Bronchial epithelial cell (primary cell): ENCODE measurements around the gene TAGAP. TPM values are rescaled to one million over a fixed set of nuclear protein-coding genes. Genes with fewer than 3 reads are reported as not detected.
A peak's percentile ranks its signal among the peaks of the same experiment; 100 is the strongest.
"Not testable (repeated sequence)": the region's sequence is repeated elsewhere in the genome, so short reads cannot be mapped to it uniquely, and the experiment has no call there.

ENCODE experiments used
- DNase-seq: peaks from one replicate; pipeline ENCODE4 v3.0.0-alpha.2; 2010; ENCODE audit warnings: low read depth
- FAIRE-seq: peaks from 2 replicates; lab custom pipeline; 2011; peaks lifted over from hg19 to GRCh38; lab: Jason Lieb, UNC
- H3K27me3 ChIP-seq: 2 replicates; pipeline ENCODE4 v1.5.1; 2011; ENCODE audit warnings: low read length; ENCODE audit not compliant: control insufficient read depth, insufficient read depth
- H3K36me3 ChIP-seq: 2 replicates; pipeline ENCODE4 v1.5.1; 2011; ENCODE audit warnings: low read length; ENCODE audit not compliant: control insufficient read depth, insufficient read depth
- H3K4me3 ChIP-seq: 2 replicates; pipeline ENCODE4 v1.5.1; 2011; ENCODE audit warnings: mild to moderate bottlenecking, low read depth, low read length, control low read depth
- CTCF ChIP-seq: IDR thresholded peaks from 2 replicates; pipeline ENCODE4 v1.5.1; 2011; ENCODE audit warnings: mild to moderate bottlenecking, moderate library complexity, low read length, control low read depth, inconsistent platforms; ENCODE audit not compliant: insufficient read depth, severe bottlenecking
- total RNA-seq: library from RNA; depleted of rRNA; stranded (reverse); fragments of >200 nt; gene quantifications from 2 replicates; pipeline ENCODE4 v1.2.1, GENCODE V29; 2014

TAGAP gene
- total RNA-seq, 1 donor from 2014 or later: under 0.01 TPM

- Histone ChIP-seq H3K4me3 (no peak overlapping the region), H3K36me3 (no peaks in the 10 kb centered on the region), H3K27me3 (no peaks in the 10 kb centered on the region)
- DNase-seq: no peak
- TF ChIP-seq CTCF: no peak
- FAIRE-seq: no peak
Observed at GRCh38 chr6:159036673-159037072, 8.1 kb downstream of the TAGAP start.

GRCh38 chr6:159035891-159036290, 8.9 kb downstream of the TAGAP start:
- DNase-seq (no peak), FAIRE-seq (peak; percentile 68)
- Histone ChIP-seq H3K4me3 (no peak overlapping the region), H3K27me3 (no peaks in the 10 kb centered on the region), H3K36me3 (no peaks in the 10 kb centered on the region)
- no peak for TF ChIP-seq CTCF

GRCh38 chr6:159033160-159034049, 11.4 kb downstream of the TAGAP start:
- no peak overlapping the region for H3K4me3 ChIP-seq
- DNase-seq: no peak
- FAIRE-seq: no peak
- no peaks in the 10 kb centered on the region for H3K36me3 ChIP-seq
- H3K27me3 ChIP-seq: no peaks in the 10 kb centered on the region
- TF ChIP-seq CTCF: no peak

- no peaks in the 10 kb centered on the region for H3K27me3 ChIP-seq
- no peaks in the 10 kb centered on the region for H3K36me3 ChIP-seq
- no peak for TF ChIP-seq CTCF
- FAIRE-seq (no peak), DNase-seq (no peak)
- H3K4me3 ChIP-seq: no peak overlapping the region
Observed at GRCh38 chr6:159031846-159032245, 12.9 kb downstream of the TAGAP start.

GRCh38 chr6:159030168-159030567, 14.6 kb downstream of the TAGAP start:
- no peak for FAIRE-seq
- no peaks in the 10 kb centered on the region for H3K27me3 ChIP-seq
- no peak overlapping the region for H3K4me3 ChIP-seq
- H3K36me3 ChIP-seq: no peaks in the 10 kb centered on the region
- no peak for DNase-seq
- TF ChIP-seq CTCF: no peak

GRCh38 chr6:159025224-159025623, 19.6 kb downstream of the TAGAP start:
- FAIRE-seq, DNase-seq, H3K36me3 ChIP-seq, H3K4me3 ChIP-seq, H3K27me3 ChIP-seq: not testable (repeated sequence)
